GM18951 (cell line): ENCODE data around the gene VWA8.
"Not testable (repeated sequence)": the region's sequence is repeated elsewhere in the genome, so short reads cannot be mapped to it uniquely, and the experiment has no call there.

Source experiments
- POLR2A ChIP-seq: IDR thresholded peaks from 4 replicates; pipeline ENCODE4 v1.6.1; 2011; ENCODE audit warnings: mild to moderate bottlenecking; ENCODE audit not compliant: insufficient read length, insufficient read depth; ENCODE audit errors: extremely low read depth
- in situ Hi-C: fragments of 300-500 bp; cut with MboI; formaldehyde crosslinking; loops from one replicate; pipeline ENCODE4 v1.12.0; 2022; ENCODE audit warnings: low sequenced_read_pairs, mixed read lengths, inconsistent platforms; ENCODE audit not compliant: unreplicated experiment

VWA8 gene

GRCh38 chr13:41905600-41906254 lies 55.2 kb downstream of the VWA8 start:
- in situ Hi-C loops = loop anchor here (10.0 kb wide), 1 partner anchor 199 kb away; no protein-coding TSS in a partner anchor
- no peak for TF ChIP-seq POLR2A

DNA sequence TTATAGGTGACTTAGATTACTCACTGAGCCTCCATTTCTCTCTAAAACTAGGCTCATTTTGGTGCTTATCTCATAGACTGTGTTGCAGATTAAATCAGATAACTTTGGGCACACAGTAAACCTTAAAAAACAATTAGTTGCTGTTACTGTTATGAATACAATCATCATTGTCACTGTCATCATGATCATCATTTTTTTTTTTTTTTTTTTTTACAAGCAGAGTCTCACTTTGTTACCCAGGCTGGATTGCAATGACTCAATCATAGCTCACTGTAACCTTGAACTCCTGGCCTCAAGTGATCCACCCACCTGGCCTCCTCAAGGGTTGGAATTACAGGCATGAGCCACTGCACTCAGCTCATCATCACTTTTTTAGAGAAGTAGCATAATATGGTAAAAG lies 60.0 kb downstream of the VWA8 start:
- in situ Hi-C loops = loop anchor here (10.0 kb wide), 1 partner anchor 204 kb away; no protein-coding TSS in a partner anchor
- no peak for TF ChIP-seq POLR2A

DNA sequence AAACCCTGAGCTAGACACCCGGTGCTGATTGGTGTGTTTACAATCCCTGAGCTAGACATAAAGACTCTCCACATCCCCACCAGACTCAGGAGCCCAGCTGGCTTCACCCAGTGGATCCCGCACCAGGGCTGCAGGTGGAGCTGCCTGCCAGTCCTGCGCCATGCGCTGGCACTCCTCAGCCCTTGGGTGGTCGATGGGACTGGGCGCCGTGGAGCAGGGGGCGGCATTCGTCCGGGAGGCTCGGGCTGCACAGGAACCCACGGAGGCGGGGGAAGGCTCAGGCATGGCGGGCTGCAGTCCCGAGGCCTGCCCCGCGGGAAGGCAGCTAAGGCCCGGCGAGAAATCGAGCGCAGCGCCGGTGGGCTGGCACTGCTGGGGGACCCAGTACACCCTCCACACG lies 62.5 kb downstream of the VWA8 start:
- in situ Hi-C loops = not testable (repeated sequence)

DNA sequence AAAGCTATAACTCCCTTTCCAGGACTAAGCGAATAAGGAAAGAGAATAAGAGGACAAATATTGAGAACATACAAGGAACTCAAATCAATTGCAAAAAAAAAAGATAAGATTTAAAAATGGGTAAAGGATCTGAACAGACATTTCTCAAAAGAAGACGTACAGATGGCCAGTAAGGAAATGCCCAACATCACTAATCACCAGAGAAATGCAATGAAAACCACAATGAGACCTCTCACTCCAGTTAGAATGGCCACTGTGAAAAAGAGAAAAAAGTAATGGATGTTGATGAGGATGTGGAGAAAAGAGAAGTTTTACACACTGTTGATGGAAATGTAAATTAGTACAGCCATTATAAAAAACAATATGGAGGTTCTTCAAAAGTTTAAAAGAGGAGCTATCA lies 63.8 kb downstream of the VWA8 start:
- in situ Hi-C loops = no loop called here

GRCh38 chr13:41895478-41895877 lies 65.4 kb downstream of the VWA8 start:
- in situ Hi-C loops = no loop called here
- no peak for TF ChIP-seq POLR2A

More for the DNA sequence above, 63.8 kb downstream of the VWA8 start:
- TF ChIP-seq POLR2A = no peak

- no peak for TF ChIP-seq POLR2A
These were observed 69.8 kb downstream of the VWA8 start for GRCh38 chr13:41891119-41891518.

DNA sequence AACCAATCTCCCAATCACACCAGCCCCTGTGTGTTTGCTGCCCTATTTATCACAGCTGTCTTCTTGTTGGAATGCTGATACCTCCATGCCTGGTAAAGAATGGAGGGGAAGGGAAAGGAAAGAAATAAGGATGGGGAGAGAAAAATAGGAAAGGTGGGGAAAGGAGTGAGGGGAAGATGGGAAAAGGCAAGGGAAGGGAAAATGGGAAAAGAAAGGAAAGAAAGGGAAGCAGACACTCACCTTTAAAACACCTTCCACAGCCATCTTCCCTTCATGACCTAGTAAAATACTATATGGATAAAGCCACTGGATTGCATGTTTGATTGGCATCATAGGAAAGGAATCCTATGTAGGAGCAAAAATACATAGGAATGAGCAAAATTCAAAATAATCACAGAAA lies 77.8 kb downstream of the VWA8 start:
- TF ChIP-seq POLR2A = no peak
- in situ Hi-C loops = no loop called here

More at GRCh38 chr13:41891119-41891518, 69.8 kb downstream of the VWA8 start:
- in situ Hi-C loops = no loop called here

- in situ Hi-C loops = not testable (repeated sequence)
These were observed 79.0 kb downstream of the VWA8 start for GRCh38 chr13:41881890-41882289.

DNA sequence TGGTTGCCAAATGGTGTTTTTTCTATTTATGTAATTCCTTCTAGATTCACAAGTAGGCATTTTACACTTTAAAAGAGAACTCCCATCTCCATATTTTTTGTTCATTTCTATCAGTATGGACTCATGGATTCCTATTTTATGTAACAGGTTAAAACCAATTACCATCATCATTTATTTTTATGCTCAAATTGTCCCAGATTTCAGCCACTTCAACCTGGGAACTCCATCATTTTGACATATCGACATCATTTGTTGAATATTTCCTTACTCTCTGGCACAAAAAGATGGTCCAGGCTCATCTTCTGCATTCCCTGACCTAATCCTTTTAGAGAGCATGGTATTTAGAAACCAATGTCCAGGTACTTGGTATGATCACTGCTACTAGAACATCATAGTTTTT lies 79.9 kb downstream of the VWA8 start:
- TF ChIP-seq POLR2A = no peak
- in situ Hi-C loops = no loop called here

- in situ Hi-C loops = no loop called here
- TF ChIP-seq POLR2A = no peak
These were observed 96.3 kb downstream of the VWA8 start for GRCh38 chr13:41864658-41865057.

DNA sequence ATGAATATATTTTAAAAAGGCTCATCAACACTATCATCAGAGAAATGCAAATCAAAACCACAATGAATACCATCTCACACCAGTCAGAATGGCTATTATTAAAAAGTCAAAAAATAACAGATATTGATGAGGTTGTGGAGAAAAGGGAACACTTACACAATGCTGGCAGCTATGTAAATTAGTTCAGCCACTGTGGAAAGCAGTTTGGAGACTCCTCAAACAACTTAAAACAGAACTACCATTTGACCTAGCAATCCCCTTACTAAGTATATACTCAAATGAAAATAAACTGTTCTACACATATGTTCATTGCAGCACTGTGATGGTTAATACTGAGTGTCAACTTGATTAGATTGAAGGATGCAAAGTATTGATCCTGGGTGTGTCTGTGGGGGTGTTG lies 98.2 kb downstream of the VWA8 start:
- in situ Hi-C loops = not testable (repeated sequence)

- no peak for TF ChIP-seq POLR2A
- in situ Hi-C loops = no loop called here
These were observed 101.3 kb downstream of the VWA8 start for GRCh38 chr13:41859565-41859964.

DNA sequence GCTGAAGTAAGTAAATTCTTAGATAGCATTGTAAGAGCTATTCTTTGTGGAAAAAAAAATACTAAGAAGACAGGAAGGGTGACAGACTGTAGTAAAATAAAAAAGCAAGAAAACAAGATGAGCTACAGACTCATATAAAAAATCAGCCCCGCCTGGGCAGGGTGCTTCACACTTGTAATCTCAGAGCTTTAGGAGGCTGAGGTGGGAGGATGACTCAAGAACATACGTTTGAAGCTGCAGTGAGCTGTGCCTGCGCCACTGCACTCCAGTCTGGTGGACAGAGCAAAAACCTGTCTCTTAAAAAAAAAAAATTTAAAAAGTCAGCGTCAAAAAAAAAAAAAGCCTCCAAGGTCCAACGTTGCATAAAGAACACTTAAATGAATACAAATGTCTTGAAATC lies 102.1 kb downstream of the VWA8 start:
- no peak for TF ChIP-seq POLR2A
- in situ Hi-C loops = no loop called here

GRCh38 chr13:41854758-41855157 lies 106.2 kb downstream of the VWA8 start:
- TF ChIP-seq POLR2A = no peak
- in situ Hi-C loops = no loop called here

DNA sequence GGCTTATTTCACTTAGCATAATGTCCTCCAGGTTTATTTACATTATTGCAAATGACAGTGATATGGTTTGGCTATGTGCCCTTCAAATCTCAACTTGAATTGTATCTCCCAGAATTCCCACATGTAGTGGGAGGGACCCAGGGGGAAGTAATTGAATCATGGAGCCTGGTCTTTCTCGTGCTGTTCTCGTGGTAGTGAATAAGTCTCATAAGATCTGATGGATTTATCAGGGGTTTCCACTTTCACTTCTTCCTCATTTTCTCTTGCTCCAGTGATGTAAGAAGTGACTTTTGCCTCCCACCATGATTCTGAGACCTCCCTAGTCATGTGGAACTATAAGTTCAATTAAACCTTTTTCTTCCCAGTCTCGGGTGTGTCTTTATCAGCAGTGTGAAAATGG lies 109.6 kb downstream of the VWA8 start:
- in situ Hi-C loops = no loop called here
- no peak for TF ChIP-seq POLR2A
